ENCODE results near the gene NRBP1.

Gene NRBP1

GRCh38 chr2:27461118-27461517, 32.7 kb downstream of the NRBP1 start:
- TF ChIP-seq, protein P1, sequence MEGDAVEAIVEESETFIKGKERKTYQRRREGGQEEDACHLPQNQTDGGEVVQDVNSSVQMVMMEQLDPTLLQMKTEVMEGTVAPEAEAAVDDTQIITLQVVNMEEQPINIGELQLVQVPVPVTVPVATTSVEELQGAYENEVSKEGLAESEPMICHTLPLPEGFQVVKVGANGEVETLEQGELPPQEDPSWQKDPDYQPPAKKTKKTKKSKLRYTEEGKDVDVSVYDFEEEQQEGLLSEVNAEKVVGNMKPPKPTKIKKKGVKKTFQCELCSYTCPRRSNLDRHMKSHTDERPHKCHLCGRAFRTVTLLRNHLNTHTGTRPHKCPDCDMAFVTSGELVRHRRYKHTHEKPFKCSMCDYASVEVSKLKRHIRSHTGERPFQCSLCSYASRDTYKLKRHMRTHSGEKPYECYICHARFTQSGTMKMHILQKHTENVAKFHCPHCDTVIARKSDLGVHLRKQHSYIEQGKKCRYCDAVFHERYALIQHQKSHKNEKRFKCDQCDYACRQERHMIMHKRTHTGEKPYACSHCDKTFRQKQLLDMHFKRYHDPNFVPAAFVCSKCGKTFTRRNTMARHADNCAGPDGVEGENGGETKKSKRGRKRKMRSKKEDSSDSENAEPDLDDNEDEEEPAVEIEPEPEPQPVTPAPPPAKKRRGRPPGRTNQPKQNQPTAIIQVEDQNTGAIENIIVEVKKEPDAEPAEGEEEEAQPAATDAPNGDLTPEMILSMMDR (IDR thresholded peaks at IDR 0.05; ENCODE audit: low read depth, low read length), result no peak
- Histone ChIP-seq H3K9me3 (ENCODE audit: severe bottlenecking) (no peaks in the 10 kb centered on the region), H3K27me3 (ENCODE audit: insufficient read depth, low read depth, severe bottlenecking) (no peaks in the 10 kb centered on the region), H3K27ac (no peak overlapping the region), H3K4me3 (ENCODE audit: low read depth, low read length) (no peak overlapping the region), H3K36me3 (peaks cover 15% of the 10 kb centered on the region)
- no peak for DNase-seq

- H3K27ac ChIP-seq, result no peak overlapping the region
- TF ChIP-seq, protein P1 (IDR thresholded peaks at IDR 0.05; ENCODE audit: low read depth, low read length), result no peak
- no peak for DNase-seq
- no peaks in the 10 kb centered on the region for H3K9me3 ChIP-seq (ENCODE audit: severe bottlenecking)
- no peaks in the 10 kb centered on the region for H3K27me3 ChIP-seq (ENCODE audit: insufficient read depth, low read depth, severe bottlenecking)
- peaks cover 6% of the 10 kb centered on the region for H3K36me3 ChIP-seq
- H3K4me3 ChIP-seq (ENCODE audit: low read depth, low read length), result no peak overlapping the region
Observed at GRCh38 chr2:27464443-27464842, 36.0 kb downstream of the NRBP1 start.

DNA sequence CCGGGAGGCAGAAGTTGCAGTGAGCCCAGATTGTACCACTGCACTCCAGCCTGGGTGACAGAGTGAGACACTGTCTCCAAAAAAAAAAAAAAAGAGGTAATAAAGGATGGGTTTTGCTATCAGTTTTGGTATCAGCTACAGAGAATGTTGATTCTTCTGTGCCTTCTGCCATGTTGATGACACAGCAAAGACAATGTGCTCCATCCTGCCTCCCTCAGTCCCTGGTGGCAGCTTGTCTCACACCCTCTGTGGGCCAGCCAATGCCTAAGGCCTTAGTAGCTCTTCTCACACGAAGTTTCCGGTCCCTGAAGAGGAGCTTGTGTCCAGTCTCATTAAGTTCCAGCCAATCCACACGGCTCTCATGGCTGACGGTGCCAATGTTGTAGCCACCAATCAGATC, 43.5 kb downstream of the NRBP1 start:
- no peaks in the 10 kb centered on the region for H3K9me3 ChIP-seq (ENCODE audit: severe bottlenecking)
- H3K4me3 ChIP-seq (ENCODE audit: low read depth, low read length), result no peak overlapping the region
- no peaks in the 10 kb centered on the region for H3K27me3 ChIP-seq (ENCODE audit: insufficient read depth, low read depth, severe bottlenecking)
- DNase-seq, result no peak
- TF ChIP-seq, protein P1 (IDR thresholded peaks at IDR 0.05; ENCODE audit: low read depth, low read length), result no peak
- H3K27ac ChIP-seq, result no peak overlapping the region
- peaks cover 23% of the 10 kb centered on the region for H3K36me3 ChIP-seq

DNA sequence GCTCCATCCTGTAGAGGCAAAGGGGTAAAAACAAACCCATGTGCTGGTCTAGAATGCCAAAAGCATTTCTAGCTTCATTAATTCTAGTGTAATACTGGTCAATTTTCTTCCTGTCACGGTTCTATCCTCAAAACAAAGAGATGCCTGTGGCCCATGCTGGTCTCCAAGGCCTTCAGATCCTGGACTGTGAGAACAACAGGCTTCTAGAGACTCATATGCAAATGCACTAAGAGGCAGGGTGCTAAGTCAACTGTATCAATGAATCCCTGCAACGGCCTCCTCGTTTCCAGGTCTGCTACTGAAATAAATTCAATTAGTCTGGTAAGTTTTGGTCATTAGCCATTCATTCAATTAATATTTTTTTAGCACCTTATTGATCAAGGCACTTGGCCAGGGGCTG, 57.1 kb downstream of the NRBP1 start:
- TF ChIP-seq, protein P1 (IDR thresholded peaks at IDR 0.05; ENCODE audit: low read depth, low read length), result no peak
- H3K27ac ChIP-seq, result no peak overlapping the region
- peaks cover 8% of the 10 kb centered on the region; the same call in 1 of the 2 replicates for H3K36me3 ChIP-seq
- no peaks in the 10 kb centered on the region for H3K27me3 ChIP-seq (ENCODE audit: insufficient read depth, low read depth, severe bottlenecking)
- H3K9me3 ChIP-seq (ENCODE audit: severe bottlenecking), result no peaks in the 10 kb centered on the region
- DNase-seq, result no peak
- H3K4me3 ChIP-seq (ENCODE audit: low read depth, low read length), result no peak overlapping the region

DNA sequence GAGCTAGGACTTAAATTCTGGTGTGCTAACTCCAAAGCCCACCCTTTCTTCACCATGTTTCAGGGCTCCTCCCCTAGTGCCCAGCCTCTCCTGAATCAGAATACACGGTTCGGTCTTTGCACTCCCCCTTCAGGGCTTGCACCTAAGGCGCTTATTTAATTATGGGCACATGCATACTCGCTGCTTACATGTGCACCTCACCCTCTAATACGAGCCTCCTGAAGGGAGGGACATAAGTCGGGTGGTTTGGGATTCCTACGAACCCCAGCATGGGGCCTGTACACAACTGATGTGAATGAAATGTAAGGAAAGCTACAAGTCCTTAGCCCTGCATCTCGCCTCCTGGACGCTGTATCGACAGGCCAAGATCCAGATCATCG, 60.7 kb downstream of the NRBP1 start:
- peak; percentile 56 for DNase-seq
- Histone ChIP-seq H3K9me3 (ENCODE audit: severe bottlenecking) (no peaks in the 10 kb centered on the region), H3K27ac (peak overlapping the region; percentile 22), H3K4me3 (ENCODE audit: low read depth, low read length) (peak overlapping the region; percentile 66), H3K36me3 (peaks cover 3% of the 10 kb centered on the region; the same call in 1 of the 2 replicates), H3K27me3 (ENCODE audit: insufficient read depth, low read depth, severe bottlenecking) (no peaks in the 10 kb centered on the region)
- TF ChIP-seq, protein P1 (IDR thresholded peaks at IDR 0.05; ENCODE audit: low read depth, low read length), result peak; percentile 36
